Measurements from ENCODE around the gene UGT1A9. TPM values are rescaled to one million over a fixed set of nuclear protein-coding genes. Genes with fewer than 3 reads are reported as not detected.

Gene UGT1A9
- total and polyA plus RNA-seq, 2 experiments from 2014 or later, result not detected

GRCh38 chr2:233796254-233796653 lies 124.6 kb downstream of the UGT1A9 start:
- H3F3A ChIP-seq (replicated peaks; ENCODE audit: low read depth), result no peaks in the 10 kb centered on the region
- no peaks in the 10 kb centered on the region for H3K27me3 ChIP-seq (ENCODE audit: insufficient read depth)
- Mint-ChIP-seq H3K27me3 (ENCODE audit: insufficient read depth, low read depth, poor library complexity) (peaks cover 8% of the 10 kb centered on the region), H3K4me3 (no peak overlapping the region), H3K36me3 (ENCODE audit: low read depth) (no peaks in the 10 kb centered on the region; the same call in 1 of the 3 replicates), H3K27ac (no peak overlapping the region), H3K9me3 (peaks cover 16% of the 10 kb centered on the region), H3K4me1 (no peaks in the 10 kb centered on the region; the same call in 2 of the 3 replicates)
- H3K4me2 ChIP-seq, result no peak overlapping the region
- no peaks in the 10 kb centered on the region for H3K36me3 ChIP-seq (ENCODE audit: insufficient read depth)
- H4K20me1 ChIP-seq (replicated peaks; ENCODE audit: insufficient read depth), result no peaks in the 10 kb centered on the region
- H3K79me2 ChIP-seq (replicated peaks; ENCODE audit: insufficient read depth), result no peaks in the 10 kb centered on the region
- DNase-seq (ENCODE audit: low spot score) (no peak), ATAC-seq (no peak)
- TF ChIP-seq EZH2phosphoT487 (IDR thresholded peaks at IDR 0.05; ENCODE audit: unreplicated experiment), result no peak
- TF ChIP-seq ZNF331 (CRISPR knock-in tag; IDR thresholded peaks at IDR 0.05; ENCODE audit: low read depth), result no peak
- TF ChIP-seq ZNF114 (CRISPR knock-in tag; IDR thresholded peaks at IDR 0.05), result no peak
- TF ChIP-seq, protein P1, sequence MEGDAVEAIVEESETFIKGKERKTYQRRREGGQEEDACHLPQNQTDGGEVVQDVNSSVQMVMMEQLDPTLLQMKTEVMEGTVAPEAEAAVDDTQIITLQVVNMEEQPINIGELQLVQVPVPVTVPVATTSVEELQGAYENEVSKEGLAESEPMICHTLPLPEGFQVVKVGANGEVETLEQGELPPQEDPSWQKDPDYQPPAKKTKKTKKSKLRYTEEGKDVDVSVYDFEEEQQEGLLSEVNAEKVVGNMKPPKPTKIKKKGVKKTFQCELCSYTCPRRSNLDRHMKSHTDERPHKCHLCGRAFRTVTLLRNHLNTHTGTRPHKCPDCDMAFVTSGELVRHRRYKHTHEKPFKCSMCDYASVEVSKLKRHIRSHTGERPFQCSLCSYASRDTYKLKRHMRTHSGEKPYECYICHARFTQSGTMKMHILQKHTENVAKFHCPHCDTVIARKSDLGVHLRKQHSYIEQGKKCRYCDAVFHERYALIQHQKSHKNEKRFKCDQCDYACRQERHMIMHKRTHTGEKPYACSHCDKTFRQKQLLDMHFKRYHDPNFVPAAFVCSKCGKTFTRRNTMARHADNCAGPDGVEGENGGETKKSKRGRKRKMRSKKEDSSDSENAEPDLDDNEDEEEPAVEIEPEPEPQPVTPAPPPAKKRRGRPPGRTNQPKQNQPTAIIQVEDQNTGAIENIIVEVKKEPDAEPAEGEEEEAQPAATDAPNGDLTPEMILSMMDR (conservative IDR thresholded peaks at IDR 0.05; ENCODE audit: low read depth in 2 of 2), result no peak
- TF ChIP-seq REST (IDR thresholded peaks at IDR 0.05; ENCODE audit: unreplicated experiment), result no peak
- no peak for TF ChIP-seq JUNB (IDR thresholded peaks at IDR 0.05; ENCODE audit: unreplicated experiment)
- TF ChIP-seq, protein P2, sequence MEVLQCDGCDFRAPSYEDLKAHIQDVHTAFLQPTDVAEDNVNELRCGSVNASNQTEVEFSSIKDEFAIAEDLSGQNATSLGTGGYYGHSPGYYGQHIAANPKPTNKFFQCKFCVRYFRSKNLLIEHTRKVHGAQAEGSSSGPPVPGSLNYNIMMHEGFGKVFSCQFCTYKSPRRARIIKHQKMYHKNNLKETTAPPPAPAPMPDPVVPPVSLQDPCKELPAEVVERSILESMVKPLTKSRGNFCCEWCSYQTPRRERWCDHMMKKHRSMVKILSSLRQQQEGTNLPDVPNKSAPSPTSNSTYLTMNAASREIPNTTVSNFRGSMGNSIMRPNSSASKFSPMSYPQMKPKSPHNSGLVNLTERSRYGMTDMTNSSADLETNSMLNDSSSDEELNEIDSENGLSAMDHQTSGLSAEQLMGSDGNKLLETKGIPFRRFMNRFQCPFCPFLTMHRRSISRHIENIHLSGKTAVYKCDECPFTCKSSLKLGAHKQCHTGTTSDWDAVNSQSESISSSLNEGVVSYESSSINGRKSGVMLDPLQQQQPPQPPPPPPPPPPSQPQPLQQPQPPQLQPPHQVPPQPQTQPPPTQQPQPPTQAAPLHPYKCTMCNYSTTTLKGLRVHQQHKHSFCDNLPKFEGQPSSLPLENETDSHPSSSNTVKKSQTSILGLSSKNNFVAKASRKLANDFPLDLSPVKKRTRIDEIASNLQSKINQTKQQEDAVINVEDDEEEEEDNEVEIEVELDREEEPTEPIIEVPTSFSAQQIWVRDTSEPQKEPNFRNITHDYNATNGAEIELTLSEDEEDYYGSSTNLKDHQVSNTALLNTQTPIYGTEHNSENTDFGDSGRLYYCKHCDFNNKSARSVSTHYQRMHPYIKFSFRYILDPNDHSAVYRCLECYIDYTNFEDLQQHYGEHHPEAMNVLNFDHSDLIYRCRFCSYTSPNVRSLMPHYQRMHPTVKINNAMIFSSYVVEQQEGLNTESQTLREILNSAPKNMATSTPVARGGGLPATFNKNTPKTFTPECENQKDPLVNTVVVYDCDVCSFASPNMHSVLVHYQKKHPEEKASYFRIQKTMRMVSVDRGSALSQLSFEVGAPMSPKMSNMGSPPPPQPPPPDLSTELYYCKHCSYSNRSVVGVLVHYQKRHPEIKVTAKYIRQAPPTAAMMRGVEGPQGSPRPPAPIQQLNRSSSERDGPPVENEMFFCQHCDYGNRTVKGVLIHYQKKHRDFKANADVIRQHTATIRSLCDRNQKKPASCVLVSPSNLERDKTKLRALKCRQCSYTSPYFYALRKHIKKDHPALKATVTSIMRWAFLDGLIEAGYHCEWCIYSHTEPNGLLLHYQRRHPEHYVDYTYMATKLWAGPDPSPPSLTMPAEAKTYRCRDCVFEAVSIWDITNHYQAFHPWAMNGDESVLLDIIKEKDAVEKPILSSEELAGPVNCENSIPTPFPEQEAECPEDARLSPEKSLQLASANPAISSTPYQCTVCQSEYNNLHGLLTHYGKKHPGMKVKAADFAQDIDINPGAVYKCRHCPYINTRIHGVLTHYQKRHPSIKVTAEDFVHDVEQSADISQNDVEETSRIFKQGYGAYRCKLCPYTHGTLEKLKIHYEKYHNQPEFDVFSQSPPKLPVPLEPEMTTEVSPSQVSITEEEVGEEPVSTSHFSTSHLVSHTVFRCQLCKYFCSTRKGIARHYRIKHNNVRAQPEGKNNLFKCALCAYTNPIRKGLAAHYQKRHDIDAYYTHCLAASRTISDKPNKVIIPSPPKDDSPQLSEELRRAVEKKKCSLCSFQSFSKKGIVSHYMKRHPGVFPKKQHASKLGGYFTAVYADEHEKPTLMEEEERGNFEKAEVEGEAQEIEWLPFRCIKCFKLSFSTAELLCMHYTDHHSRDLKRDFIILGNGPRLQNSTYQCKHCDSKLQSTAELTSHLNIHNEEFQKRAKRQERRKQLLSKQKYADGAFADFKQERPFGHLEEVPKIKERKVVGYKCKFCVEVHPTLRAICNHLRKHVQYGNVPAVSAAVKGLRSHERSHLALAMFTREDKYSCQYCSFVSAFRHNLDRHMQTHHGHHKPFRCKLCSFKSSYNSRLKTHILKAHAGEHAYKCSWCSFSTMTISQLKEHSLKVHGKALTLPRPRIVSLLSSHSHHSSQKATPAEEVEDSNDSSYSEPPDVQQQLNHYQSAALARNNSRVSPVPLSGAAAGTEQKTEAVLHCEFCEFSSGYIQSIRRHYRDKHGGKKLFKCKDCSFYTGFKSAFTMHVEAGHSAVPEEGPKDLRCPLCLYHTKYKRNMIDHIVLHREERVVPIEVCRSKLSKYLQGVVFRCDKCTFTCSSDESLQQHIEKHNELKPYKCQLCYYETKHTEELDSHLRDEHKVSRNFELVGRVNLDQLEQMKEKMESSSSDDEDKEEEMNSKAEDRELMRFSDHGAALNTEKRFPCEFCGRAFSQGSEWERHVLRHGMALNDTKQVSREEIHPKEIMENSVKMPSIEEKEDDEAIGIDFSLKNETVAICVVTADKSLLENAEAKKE (CRISPR knock-in tag; IDR thresholded peaks at IDR 0.05), result no peak
- no peak for TF ChIP-seq EZH2 (IDR thresholded peaks at IDR 0.05; ENCODE audit: low read depth, unreplicated experiment)
- TF ChIP-seq POLR2AphosphoS5 (IDR thresholded peaks at IDR 0.05; ENCODE audit: low read depth), result no peak
- TF ChIP-seq NANOG (IDR thresholded peaks at IDR 0.05; ENCODE audit: borderline replicate concordance), result no peak
- TF ChIP-seq, protein P3, sequence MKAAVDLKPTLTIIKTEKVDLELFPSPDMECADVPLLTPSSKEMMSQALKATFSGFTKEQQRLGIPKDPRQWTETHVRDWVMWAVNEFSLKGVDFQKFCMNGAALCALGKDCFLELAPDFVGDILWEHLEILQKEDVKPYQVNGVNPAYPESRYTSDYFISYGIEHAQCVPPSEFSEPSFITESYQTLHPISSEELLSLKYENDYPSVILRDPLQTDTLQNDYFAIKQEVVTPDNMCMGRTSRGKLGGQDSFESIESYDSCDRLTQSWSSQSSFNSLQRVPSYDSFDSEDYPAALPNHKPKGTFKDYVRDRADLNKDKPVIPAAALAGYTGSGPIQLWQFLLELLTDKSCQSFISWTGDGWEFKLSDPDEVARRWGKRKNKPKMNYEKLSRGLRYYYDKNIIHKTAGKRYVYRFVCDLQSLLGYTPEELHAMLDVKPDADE (IDR thresholded peaks at IDR 0.05), result no peak
- TF ChIP-seq STAT1 (IDR thresholded peaks at IDR 0.05; ENCODE audit: unreplicated experiment), result no peak
- no peak for TF ChIP-seq CREB1 (CRISPR knock-in tag; IDR thresholded peaks at IDR 0.05; ENCODE audit: low read depth)
- no peak overlapping the region for H3K4me3 ChIP-seq
- no peak overlapping the region for H3K27ac ChIP-seq (ENCODE audit: low read depth)
- H3K4me1 ChIP-seq (ENCODE audit: insufficient read depth), result no peaks in the 10 kb centered on the region
- H3K9me2 ChIP-seq (ENCODE audit: insufficient read depth), result no peaks in the 10 kb centered on the region
- no peak overlapping the region for H2AFZ ChIP-seq

Data from GM23338 (cell line).